Astrocyte (in vitro differentiated cells and primary cell): ENCODE results near the gene FBLIM1. TPM values are rescaled to one million over a fixed set of nuclear protein-coding genes. Genes with fewer than 3 reads are reported as not detected.

Experiments used
- DNase-seq: peaks from one replicate; pipeline ENCODE4 v3.0.0-alpha.2; 2010; ENCODE audit warnings: low read depth
- FAIRE-seq: peaks from 2 replicates; lab custom pipeline; 2011; peaks lifted over from hg19 to GRCh38; lab: Jason Lieb, UNC
- H2AFZ ChIP-seq: 2 replicates; pipeline ENCODE4 v1.6.0; 2012; ENCODE audit warnings: low read depth, low read length, inconsistent platforms
- H3K27ac ChIP-seq: 2 replicates; pipeline ENCODE4 v1.5.1; 2011; ENCODE audit warnings: low read depth, low read length, inconsistent platforms
- H3K27me3 ChIP-seq: 2 replicates; pipeline ENCODE4 v1.6.0; 2011; ENCODE audit warnings: low read length, inconsistent platforms; ENCODE audit not compliant: insufficient read depth
- H3K36me3 ChIP-seq: 2 replicates; pipeline ENCODE4 v1.5.1; 2011; ENCODE audit warnings: low read length, inconsistent platforms; ENCODE audit not compliant: insufficient read depth
- H3K4me1 ChIP-seq: 2 replicates; pipeline ENCODE4 v1.5.1; 2011; ENCODE audit warnings: low read length, inconsistent platforms; ENCODE audit not compliant: insufficient read depth
- H3K4me2 ChIP-seq: 2 replicates; pipeline ENCODE4 v1.6.0; 2012; ENCODE audit warnings: low read length, inconsistent platforms
- H3K4me3 ChIP-seq: 2 replicates; pipeline ENCODE4 v1.5.1; 2011; ENCODE audit warnings: low read depth, mild to moderate bottlenecking, low read length, inconsistent platforms; ENCODE audit not compliant: insufficient read depth
- H3K79me2 ChIP-seq: 2 replicates; pipeline ENCODE4 v1.6.0; 2012; ENCODE audit warnings: mild to moderate bottlenecking, low read length, inconsistent platforms; ENCODE audit not compliant: insufficient read depth
- H3K9ac ChIP-seq: 2 replicates; pipeline ENCODE4 v1.6.0; 2012; ENCODE audit warnings: mild to moderate bottlenecking, low read length, inconsistent platforms
- H3K9me3 ChIP-seq: 2 replicates; pipeline ENCODE4 v1.5.1; 2012; ENCODE audit warnings: low read depth, mild to moderate bottlenecking, low read length, inconsistent platforms; ENCODE audit not compliant: insufficient read depth
- H4K20me1 ChIP-seq: 2 replicates; pipeline ENCODE4 v1.6.0; 2012; ENCODE audit warnings: low read length, inconsistent platforms; ENCODE audit not compliant: insufficient read depth
- H3K27ac Mint-ChIP-seq: one replicate; pipeline ENCODE4 v1.8.0; 2021; ENCODE audit warnings: mild to moderate bottlenecking, mixed read lengths; ENCODE audit not compliant: unreplicated experiment
- H3K27me3 Mint-ChIP-seq: one replicate; pipeline ENCODE4 v1.8.0; 2021; ENCODE audit warnings: low read depth, mixed read lengths; ENCODE audit not compliant: unreplicated experiment
- H3K36me3 Mint-ChIP-seq: one replicate; pipeline ENCODE4 v1.8.0; 2021; ENCODE audit warnings: low read depth, mixed read lengths; ENCODE audit not compliant: unreplicated experiment
- H3K4me1 Mint-ChIP-seq: one replicate; pipeline ENCODE4 v1.8.0; 2021; ENCODE audit warnings: low read depth, mixed read lengths; ENCODE audit not compliant: unreplicated experiment
- H3K4me3 Mint-ChIP-seq: one replicate; pipeline ENCODE4 v1.8.0; 2021; ENCODE audit warnings: mild to moderate bottlenecking, moderate library complexity, mixed read lengths; ENCODE audit not compliant: unreplicated experiment
- H3K9me3 Mint-ChIP-seq: one replicate; pipeline ENCODE4 v1.8.0; 2021; ENCODE audit warnings: mild to moderate bottlenecking, mixed read lengths; ENCODE audit not compliant: unreplicated experiment
- EZH2 ChIP-seq: IDR thresholded peaks from 2 replicates; pipeline ENCODE4 v1.6.1; 2012; ENCODE audit warnings: mild to moderate bottlenecking, low read length, inconsistent platforms; ENCODE audit not compliant: insufficient read depth
- total RNA-seq: library from RNA; stranded (reverse); gene quantifications from 2 replicates; pipeline ENCODE4 v1.2.1, GENCODE V29; 2021
- TF ChIP-seq, protein P1 (sequence below): IDR thresholded peaks from 2 replicates; pipeline ENCODE4 v1.5.1; 2011; ENCODE audit warnings: low read depth, mild to moderate bottlenecking, inconsistent platforms, low read length, moderate library complexity; ENCODE audit not compliant: insufficient read depth

The FBLIM1 gene
- total RNA-seq, 1 donor from 2014 or later: 179 TPM

DNA sequence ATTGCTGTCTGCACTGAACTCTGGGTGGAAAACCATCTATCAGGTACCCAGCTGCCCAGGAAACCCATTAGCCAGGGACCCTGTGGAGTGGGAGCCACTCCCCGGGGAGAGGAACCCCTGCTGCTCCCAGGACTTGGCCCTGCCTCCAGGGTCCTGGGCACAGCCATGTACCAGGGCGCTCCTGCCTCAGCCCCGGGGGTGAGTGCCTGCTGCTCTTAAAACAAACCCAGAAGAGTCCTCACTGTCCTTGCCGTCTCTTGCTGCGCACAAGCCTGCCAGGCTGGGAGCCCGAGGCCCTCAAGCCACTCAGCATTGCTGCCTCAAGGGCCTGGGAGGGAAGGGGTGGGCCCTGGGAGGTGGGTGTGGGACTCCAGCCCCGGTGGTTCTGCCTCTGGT, 25.9 kb upstream of the FBLIM1 start:
- Histone ChIP-seq H3K4me3 (no peak overlapping the region), H3K4me1 (no peaks in the 10 kb centered on the region), H4K20me1 (no peaks in the 10 kb centered on the region), H3K36me3 (no peaks in the 10 kb centered on the region), H3K79me2 (no peaks in the 10 kb centered on the region), H2AFZ (no peak overlapping the region), H3K4me2 (no peak overlapping the region), H3K27me3 (no peaks in the 10 kb centered on the region), H3K9ac (no peak overlapping the region), H3K27ac (no peak overlapping the region), H3K9me3 (no peaks in the 10 kb centered on the region)
- no peaks in the 10 kb centered on the region for H3K4me1 Mint-ChIP-seq
- TF ChIP-seq, protein P1, sequence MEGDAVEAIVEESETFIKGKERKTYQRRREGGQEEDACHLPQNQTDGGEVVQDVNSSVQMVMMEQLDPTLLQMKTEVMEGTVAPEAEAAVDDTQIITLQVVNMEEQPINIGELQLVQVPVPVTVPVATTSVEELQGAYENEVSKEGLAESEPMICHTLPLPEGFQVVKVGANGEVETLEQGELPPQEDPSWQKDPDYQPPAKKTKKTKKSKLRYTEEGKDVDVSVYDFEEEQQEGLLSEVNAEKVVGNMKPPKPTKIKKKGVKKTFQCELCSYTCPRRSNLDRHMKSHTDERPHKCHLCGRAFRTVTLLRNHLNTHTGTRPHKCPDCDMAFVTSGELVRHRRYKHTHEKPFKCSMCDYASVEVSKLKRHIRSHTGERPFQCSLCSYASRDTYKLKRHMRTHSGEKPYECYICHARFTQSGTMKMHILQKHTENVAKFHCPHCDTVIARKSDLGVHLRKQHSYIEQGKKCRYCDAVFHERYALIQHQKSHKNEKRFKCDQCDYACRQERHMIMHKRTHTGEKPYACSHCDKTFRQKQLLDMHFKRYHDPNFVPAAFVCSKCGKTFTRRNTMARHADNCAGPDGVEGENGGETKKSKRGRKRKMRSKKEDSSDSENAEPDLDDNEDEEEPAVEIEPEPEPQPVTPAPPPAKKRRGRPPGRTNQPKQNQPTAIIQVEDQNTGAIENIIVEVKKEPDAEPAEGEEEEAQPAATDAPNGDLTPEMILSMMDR: no peak
- TF ChIP-seq EZH2: no peak
- peaks cover 13% of the 10 kb centered on the region for H3K36me3 Mint-ChIP-seq
- H3K9me3 Mint-ChIP-seq: no peaks in the 10 kb centered on the region
- FAIRE-seq (no peak), DNase-seq (no peak)
- no peak overlapping the region for H3K27ac Mint-ChIP-seq
- no peak overlapping the region for H3K4me3 Mint-ChIP-seq
- no peaks in the 10 kb centered on the region for H3K27me3 Mint-ChIP-seq

DNA sequence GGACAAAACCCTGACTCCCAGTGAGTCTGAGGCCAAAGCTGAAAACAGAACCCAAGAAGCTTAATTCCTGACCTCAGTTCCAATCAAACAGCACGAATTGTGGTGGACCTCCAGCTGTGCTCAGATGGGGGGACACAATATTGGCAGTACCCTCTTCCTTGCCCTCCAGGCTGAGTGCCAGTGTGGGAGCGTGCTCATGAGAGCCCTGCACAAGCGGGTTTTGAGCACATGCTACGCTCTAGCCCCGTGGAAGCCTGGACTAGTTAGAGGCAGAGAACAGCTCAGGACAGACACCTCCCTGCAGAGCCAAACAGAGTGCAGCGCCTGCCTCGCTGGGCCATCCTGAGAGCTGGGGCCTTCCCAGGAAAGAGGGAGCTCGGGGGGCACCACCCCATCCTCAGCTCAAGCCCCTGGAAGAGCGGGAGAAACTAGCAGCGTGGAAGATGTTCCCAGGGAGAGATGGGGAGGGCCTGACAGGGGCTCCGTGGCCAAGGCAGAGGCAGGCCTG, 25.3 kb upstream of the FBLIM1 start:
- Histone ChIP-seq H3K9ac (no peak overlapping the region), H3K4me1 (no peaks in the 10 kb centered on the region), H4K20me1 (no peaks in the 10 kb centered on the region), H3K9me3 (no peaks in the 10 kb centered on the region), H3K4me2 (no peak overlapping the region), H3K4me3 (no peak overlapping the region), H3K79me2 (no peaks in the 10 kb centered on the region), H3K27ac (no peak overlapping the region), H3K27me3 (no peaks in the 10 kb centered on the region), H3K36me3 (no peaks in the 10 kb centered on the region), H2AFZ (no peak overlapping the region)
- H3K27me3 Mint-ChIP-seq: no peaks in the 10 kb centered on the region
- DNase-seq (no peak), FAIRE-seq (no peak)
- no peaks in the 10 kb centered on the region for H3K4me1 Mint-ChIP-seq
- H3K27ac Mint-ChIP-seq: no peak overlapping the region
- H3K4me3 Mint-ChIP-seq: no peak overlapping the region
- TF ChIP-seq, protein P1: no peak
- TF ChIP-seq EZH2: no peak
- no peaks in the 10 kb centered on the region for H3K9me3 Mint-ChIP-seq
- H3K36me3 Mint-ChIP-seq: peaks cover 9% of the 10 kb centered on the region

DNA sequence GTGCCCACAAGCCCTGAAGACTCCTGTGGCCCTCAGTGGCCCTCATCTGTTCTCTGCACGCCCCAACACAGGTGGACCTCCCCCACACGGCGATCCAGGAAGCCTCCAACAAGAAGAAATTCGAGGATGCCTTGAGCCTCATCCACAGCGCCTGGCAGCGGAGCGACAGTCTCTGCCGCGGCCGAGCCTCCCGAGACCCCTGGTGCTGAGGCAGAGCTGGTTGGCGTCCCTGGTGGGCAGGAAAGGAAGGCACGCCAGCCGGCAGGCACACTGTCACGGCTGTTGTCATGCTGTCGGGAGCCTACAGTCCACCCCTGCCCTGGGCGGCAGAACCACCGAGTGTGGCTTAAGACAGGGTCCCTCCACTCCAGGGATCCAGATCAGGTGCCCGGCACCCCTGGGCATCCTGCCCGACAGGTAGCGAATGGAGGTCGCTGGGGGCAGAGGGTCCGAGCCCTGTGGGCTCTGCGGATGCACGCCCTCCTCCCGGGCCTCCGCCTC, 24.8 kb upstream of the FBLIM1 start:
- Histone ChIP-seq H3K9me3 (no peaks in the 10 kb centered on the region), H3K4me3 (no peak overlapping the region), H3K9ac (no peak overlapping the region), H3K4me1 (no peaks in the 10 kb centered on the region), H2AFZ (no peak overlapping the region), H3K79me2 (no peaks in the 10 kb centered on the region), H4K20me1 (no peaks in the 10 kb centered on the region), H3K27ac (no peak overlapping the region), H3K27me3 (no peaks in the 10 kb centered on the region), H3K36me3 (no peaks in the 10 kb centered on the region), H3K4me2 (no peak overlapping the region)
- H3K27ac Mint-ChIP-seq: no peak overlapping the region
- H3K36me3 Mint-ChIP-seq: peaks cover 9% of the 10 kb centered on the region
- TF ChIP-seq, protein P1: no peak
- TF ChIP-seq EZH2: no peak
- DNase-seq: no peak
- H3K27me3 Mint-ChIP-seq: no peaks in the 10 kb centered on the region
- H3K4me3 Mint-ChIP-seq: no peak overlapping the region
- no peak for FAIRE-seq
- H3K4me1 Mint-ChIP-seq: no peaks in the 10 kb centered on the region
- no peaks in the 10 kb centered on the region for H3K9me3 Mint-ChIP-seq
